Hepatocyte (in vitro differentiated cells): ENCODE measurements around the gene ASIP.

ENCODE experiments used
- CTCF ChIP-seq: fragments of 200-600 bp; sonication (generic); IDR thresholded peaks from 2 replicates; pipeline ENCODE4 v1.5.1; 2016; ENCODE audit warnings: antibody characterized with exemption, mild to moderate bottlenecking; ENCODE audit not compliant: poor library complexity
- EZH2 ChIP-seq: fragments of 200-600 bp; sonication (generic); IDR thresholded peaks from 2 replicates; pipeline ENCODE4 v1.6.1; 2016; ENCODE audit warnings: antibody characterized with exemption, mild to moderate bottlenecking, borderline replicate concordance
- EZH2phosphoT487 ChIP-seq: fragments of 200-600 bp; sonication (generic); IDR thresholded peaks from one replicate; pipeline ENCODE4 v1.6.1; 2018; ENCODE audit warnings: antibody characterized with exemption, mild to moderate bottlenecking, low read depth, moderate library complexity; ENCODE audit not compliant: unreplicated experiment, severe bottlenecking

GRCh38 chr20:34199183-34199582 is 42.0 kb upstream of the ASIP start:
- no peak for TF ChIP-seq CTCF
- no peak for TF ChIP-seq EZH2phosphoT487
- TF ChIP-seq EZH2: no peak
